Sigmoid colon (tissue), 7 donors: ENCODE results near the gene ARL1. TPM values are rescaled to one million over a fixed set of nuclear protein-coding genes. Genes with fewer than 3 reads are reported as not detected.

Source experiments
- DNase-seq: peaks from one replicate; pipeline ENCODE4 v3.0.0-alpha.2; 2019
- H3K27ac ChIP-seq, 4 donors: fragments of 200-600 bp; sonication (generic); one replicate each; pipeline ENCODE4 v1.5.1; 2016 to 2019; ENCODE audit warnings: mild to moderate bottlenecking in 1 of 4
- H3K27me3 ChIP-seq, 3 donors: fragments of 200-600 bp; sonication (generic); one replicate each; pipeline ENCODE4 v1.5.1; 2019; ENCODE audit warnings: mild to moderate bottlenecking in 1 of 3
- H3K36me3 ChIP-seq, 4 donors: fragments of 200-600 bp; sonication (generic); one replicate each; pipeline ENCODE4 v1.5.1; 2016 to 2019
- H3K4me1 ChIP-seq, 4 donors: fragments of 200-600 bp; sonication (generic); one replicate each; pipeline ENCODE4 v1.5.1; 2017 to 2019
- H3K4me3 ChIP-seq, 4 donors: fragments of 200-600 bp; sonication (generic); one replicate each; pipeline ENCODE4 v1.5.1; 2017 to 2019; ENCODE audit warnings: mild to moderate bottlenecking in 2 of 4, moderate library complexity in 1 of 4
- H3K9me3 ChIP-seq, 4 donors: fragments of 200-600 bp in 3 of 4; sonication (generic) in 3 of 4; one replicate each; pipeline versions ENCODE4 v1.5.1 to v1.6.1; 2013 to 2019
- EP300 ChIP-seq, 4 donors: sonication (generic); formaldehyde crosslinking; IDR thresholded peaks; one replicate each; pipeline ENCODE4 v1.6.1; 2017; ENCODE audit warnings: antibody characterized with exemption in 4 of 4
- POLR2A ChIP-seq, 2 donors: fragments of 450-650 bp; IDR thresholded peaks; one replicate each; pipeline ENCODE4 v1.6.1; 2016; ENCODE audit warnings: antibody characterized with exemption in 2 of 2, mild to moderate bottlenecking in 2 of 2, moderate library complexity in 2 of 2
- POLR2AphosphoS5 ChIP-seq, 4 donors: sonication (generic); formaldehyde crosslinking; IDR thresholded peaks; one replicate each; pipeline ENCODE4 v1.6.1; 2017; ENCODE audit warnings: antibody characterized with exemption in 4 of 4
- WGBS, 2 donors: extraction: QIAGEN DNeasy Blood & Tissue Kit; methylation state at CpG; one replicate each; pipeline ENCODE4 v1.1.7; 2013; 5-methylcytosine and 5-hydroxymethylcytosine counted together
- intact Hi-C: fragments of 100-400 bp; cut with DNase I; formaldehyde crosslinking; loops from one replicate; pipeline ENCODE4 v1.15.1; 2023
- polyA plus RNA-seq, 3 donors: library from polyadenylated mRNA; stranded (reverse); fragments of 200-250 nt; gene quantifications; one replicate each; pipeline ENCODE4 v1.2.3, GENCODE V29; 2013
- total RNA-seq, 4 donors: library from RNA; depleted of rRNA; stranded (reverse); fragments of >200 nt; gene quantifications; one replicate each; pipeline ENCODE4 v1.1.0, GENCODE V29; 2016
- TF ChIP-seq, protein P1 (sequence below), 4 experiments: fragments of 450-650 bp in 3 of 4; fragments of 200-600 bp in 1 of 4; IDR thresholded peaks; one replicate each; pipeline ENCODE4 v1.5.1; 2016 to 2019; ENCODE audit warnings: antibody characterized with exemption in 4 of 4, mild to moderate bottlenecking in 3 of 4, moderate library complexity in 2 of 4
- donor health status: healthy with polysubstance abuse.
- donor health status: Bipolar disorder and iron deficiency.
- donor health status: healthy.

ARL1 gene
- total and polyA plus RNA-seq, 7 donors, result 22.2 to 72.2 (median 49.3) TPM

GRCh38 chr12:101368016-101368415, 39.6 kb downstream of the ARL1 start:
- DNase-seq, result no peak
- H3K4me1 ChIP-seq, result no peaks in the 10 kb centered on the region
- TF ChIP-seq, protein P1, sequence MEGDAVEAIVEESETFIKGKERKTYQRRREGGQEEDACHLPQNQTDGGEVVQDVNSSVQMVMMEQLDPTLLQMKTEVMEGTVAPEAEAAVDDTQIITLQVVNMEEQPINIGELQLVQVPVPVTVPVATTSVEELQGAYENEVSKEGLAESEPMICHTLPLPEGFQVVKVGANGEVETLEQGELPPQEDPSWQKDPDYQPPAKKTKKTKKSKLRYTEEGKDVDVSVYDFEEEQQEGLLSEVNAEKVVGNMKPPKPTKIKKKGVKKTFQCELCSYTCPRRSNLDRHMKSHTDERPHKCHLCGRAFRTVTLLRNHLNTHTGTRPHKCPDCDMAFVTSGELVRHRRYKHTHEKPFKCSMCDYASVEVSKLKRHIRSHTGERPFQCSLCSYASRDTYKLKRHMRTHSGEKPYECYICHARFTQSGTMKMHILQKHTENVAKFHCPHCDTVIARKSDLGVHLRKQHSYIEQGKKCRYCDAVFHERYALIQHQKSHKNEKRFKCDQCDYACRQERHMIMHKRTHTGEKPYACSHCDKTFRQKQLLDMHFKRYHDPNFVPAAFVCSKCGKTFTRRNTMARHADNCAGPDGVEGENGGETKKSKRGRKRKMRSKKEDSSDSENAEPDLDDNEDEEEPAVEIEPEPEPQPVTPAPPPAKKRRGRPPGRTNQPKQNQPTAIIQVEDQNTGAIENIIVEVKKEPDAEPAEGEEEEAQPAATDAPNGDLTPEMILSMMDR (IDR thresholded peaks at IDR 0.05), result no peak
- TF ChIP-seq POLR2AphosphoS5 (IDR thresholded peaks at IDR 0.05) (no peak), POLR2A (IDR thresholded peaks at IDR 0.05) (no peak), EP300 (IDR thresholded peaks at IDR 0.05) (no peak)
- H3K4me3 ChIP-seq, result no peak overlapping the region
- intact Hi-C loops, result no loop called here
- H3K36me3 ChIP-seq, result peaks cover 5 to 95% (median 31%) of the 10 kb centered on the region in 4 donors
- H3K27ac ChIP-seq, result no peak overlapping the region
- WGBS, 2 donors, result 94 to 96% methylated on average over 6 of the region's 6 CpGs
- no peaks in the 10 kb centered on the region for H3K27me3 ChIP-seq
- no peaks in the 10 kb centered on the region for H3K9me3 ChIP-seq

GRCh38 chr12:101361455-101361854, 46.1 kb downstream of the ARL1 start:
- H3K36me3 ChIP-seq, result peaks cover 0 to 92% (median 8%) of the 10 kb centered on the region in 4 donors
- no peak overlapping the region for H3K27ac ChIP-seq
- no peaks in the 10 kb centered on the region for H3K9me3 ChIP-seq
- TF ChIP-seq, protein P1 (IDR thresholded peaks at IDR 0.05), result no peak
- no peak for TF ChIP-seq EP300 (IDR thresholded peaks at IDR 0.05)
- TF ChIP-seq POLR2AphosphoS5 (IDR thresholded peaks at IDR 0.05), result no peak
- no peak for TF ChIP-seq POLR2A (IDR thresholded peaks at IDR 0.05)
- H3K4me1 ChIP-seq, result no peaks in the 10 kb centered on the region
- DNase-seq, result no peak
- WGBS, 2 donors, result 86 to 95% methylated on average over 8 of the region's 8 CpGs
- intact Hi-C loops, result no loop called here
- H3K27me3 ChIP-seq, result no peaks in the 10 kb centered on the region
- H3K4me3 ChIP-seq, result no peak overlapping the region

DNA sequence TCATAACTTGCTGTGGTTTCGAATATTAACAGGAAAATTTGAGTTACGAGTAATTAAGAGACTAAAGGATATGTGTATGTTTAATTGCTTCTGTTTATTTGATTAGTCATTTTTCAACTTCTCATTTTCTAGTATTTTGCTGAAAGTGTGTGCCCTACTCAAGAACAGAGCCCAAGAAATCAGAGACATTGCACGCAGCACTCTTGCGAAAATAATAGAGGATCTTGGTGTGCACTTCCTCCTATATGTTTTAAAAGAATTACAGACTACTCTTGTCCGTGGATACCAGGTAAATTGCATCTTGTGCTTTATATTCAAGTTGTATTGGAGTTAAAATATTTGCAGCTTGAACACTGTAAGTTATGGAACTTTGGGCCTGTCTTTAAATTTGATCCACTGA, 50.8 kb downstream of the ARL1 start:
- TF ChIP-seq EP300 (IDR thresholded peaks at IDR 0.05), result no peak
- no peak for TF ChIP-seq POLR2A (IDR thresholded peaks at IDR 0.05)
- TF ChIP-seq, protein P1 (IDR thresholded peaks at IDR 0.05), result no peak
- TF ChIP-seq POLR2AphosphoS5 (IDR thresholded peaks at IDR 0.05), result no peak
- Histone ChIP-seq H3K27me3 (no peaks in the 10 kb centered on the region), H3K9me3 (no peaks in the 10 kb centered on the region), H3K36me3 (peaks cover 0 to 78% (median 10%) of the 10 kb centered on the region in 4 donors), H3K27ac (no peak overlapping the region), H3K4me1 (no peaks in the 10 kb centered on the region), H3K4me3 (no peak overlapping the region)
- no peak for DNase-seq
- intact Hi-C loops, result no loop called here
- 93 to 94% methylated on average over 5 of the region's 5 CpGs for WGBS, 2 donors

- no peak for DNase-seq
- Histone ChIP-seq H3K27me3 (no peaks in the 10 kb centered on the region), H3K4me3 (no peak overlapping the region), H3K36me3 (peaks cover 7 to 80% (median 17%) of the 10 kb centered on the region in 4 donors), H3K4me1 (no peaks in the 10 kb centered on the region), H3K27ac (no peak overlapping the region), H3K9me3 (no peaks in the 10 kb centered on the region)
- 95 to 96% methylated on average over 4 of the region's 4 CpGs for WGBS, 2 donors
- TF ChIP-seq EP300 (IDR thresholded peaks at IDR 0.05), result no peak
- TF ChIP-seq POLR2A (IDR thresholded peaks at IDR 0.05), result no peak
- TF ChIP-seq, protein P1 (IDR thresholded peaks at IDR 0.05), result no peak
- TF ChIP-seq POLR2AphosphoS5 (IDR thresholded peaks at IDR 0.05), result no peak
- intact Hi-C loops, result no loop called here
Observed at GRCh38 chr12:101351682-101352081, 55.9 kb downstream of the ARL1 start.

GRCh38 chr12:101343893-101344292, 63.7 kb downstream of the ARL1 start:
- no peak for DNase-seq
- no peaks in the 10 kb centered on the region for H3K27me3 ChIP-seq
- no peaks in the 10 kb centered on the region for H3K9me3 ChIP-seq
- TF ChIP-seq, protein P1 (IDR thresholded peaks at IDR 0.05), result no peak
- TF ChIP-seq EP300 (IDR thresholded peaks at IDR 0.05) (no peak), POLR2AphosphoS5 (IDR thresholded peaks at IDR 0.05) (no peak), POLR2A (IDR thresholded peaks at IDR 0.05) (no peak)
- H3K4me3 ChIP-seq, result no peak overlapping the region
- H3K4me1 ChIP-seq, result no peaks in the 10 kb centered on the region
- WGBS, 2 donors, result 96 to 98% methylated on average over 3 of the region's 3 CpGs
- intact Hi-C loops, result no loop called here
- H3K36me3 ChIP-seq, result peaks cover 8 to 97% (median 33%) of the 10 kb centered on the region in 4 donors
- no peak overlapping the region for H3K27ac ChIP-seq
